Liver (tissue), 9 donors: ENCODE results near the gene YIPF6. TPM values are rescaled to one million over a fixed set of nuclear protein-coding genes. Genes with fewer than 3 reads are reported as not detected.

Experiments used
- DNase-seq: peaks from one replicate; pipeline ENCODE4 v3.0.0-alpha.2; 2017; ENCODE audit warnings: low spot score
- H3K27ac ChIP-seq, 2 donors: one replicate each; pipeline ENCODE4 v1.7.0; 2013; ENCODE audit warnings: inconsistent platforms in 2 of 2, low read length in 2 of 2, control low read depth in 1 of 2, low read depth in 1 of 2, mild to moderate bottlenecking in 1 of 2
- H3K27me3 ChIP-seq, 4 donors: one replicate each; pipeline versions ENCODE4 v1.6.1 to v1.7.0; 2013; ENCODE audit warnings: low read length in 3 of 4, inconsistent platforms in 1 of 4, mild to moderate bottlenecking in 1 of 4, moderate library complexity in 1 of 4; ENCODE audit not compliant: control insufficient read depth in 4 of 4, insufficient read depth in 4 of 4
- H3K36me3 ChIP-seq, 4 donors: one replicate each; pipeline versions ENCODE4 v1.6.1 to v1.7.0; 2013; ENCODE audit warnings: low read length in 3 of 4, mild to moderate bottlenecking in 3 of 4, low read depth in 1 of 4, moderate library complexity in 1 of 4; ENCODE audit not compliant: control insufficient read depth in 4 of 4, insufficient read depth in 3 of 4
- H3K4me1 ChIP-seq, 4 donors: one replicate each; pipeline versions ENCODE4 v1.6.1 to v1.7.0; 2013; ENCODE audit warnings: low read length in 3 of 4, mild to moderate bottlenecking in 3 of 4, moderate library complexity in 1 of 4; ENCODE audit not compliant: control insufficient read depth in 4 of 4, insufficient read depth in 4 of 4
- H3K4me3 ChIP-seq, 3 donors: one replicate each; pipeline versions ENCODE4 v1.6.1 to v1.7.0; 2013; ENCODE audit warnings: low read length in 3 of 3, control low read depth in 1 of 3, low read depth in 1 of 3, mild to moderate bottlenecking in 1 of 3
- H3K9ac ChIP-seq, 2 donors: one replicate each; pipeline ENCODE4 v1.7.0; 2013; ENCODE audit warnings: low read length in 2 of 2, mild to moderate bottlenecking in 2 of 2, moderate library complexity in 2 of 2, control low read depth in 1 of 2, low read depth in 1 of 2
- H3K9me3 ChIP-seq, 4 donors: one replicate each; pipeline versions ENCODE4 v1.6.1 to v1.7.0; 2013; ENCODE audit warnings: low read length in 3 of 4; ENCODE audit not compliant: control insufficient read depth in 4 of 4
- CTCF ChIP-seq: fragments of 150-350 bp; IDR thresholded peaks from 2 replicates; pipeline ENCODE4 v1.5.1; 2017; ENCODE audit warnings: improper control_type of control experiment, low read depth, low read length; ENCODE audit not compliant: missing input control
- EGR1 ChIP-seq, 2 donors: IDR thresholded peaks; 2 replicates each; pipeline ENCODE4 v1.6.1; 2016 to 2018; ENCODE audit warnings: antibody characterized with exemption in 2 of 2, low read depth in 2 of 2
- GABPA ChIP-seq, 2 donors: IDR thresholded peaks in 1 of 2; conservative IDR thresholded peaks in 1 of 2; 2 replicates each; pipeline ENCODE4 v1.6.1; 2016; ENCODE audit warnings: antibody characterized with exemption in 2 of 2, mild to moderate bottlenecking in 1 of 2, moderate library complexity in 1 of 2
- HNF4A ChIP-seq, 2 donors: conservative IDR thresholded peaks; 2 replicates each; pipeline ENCODE4 v1.6.1; 2016; ENCODE audit warnings: antibody characterized with exemption in 2 of 2, mild to moderate bottlenecking in 2 of 2
- NR2F2 ChIP-seq: IDR thresholded peaks from 2 replicates; pipeline ENCODE4 v1.6.1; 2016; ENCODE audit warnings: antibody characterized with exemption
- RAD21 ChIP-seq, 2 donors: IDR thresholded peaks; 2 replicates each; pipeline ENCODE4 v1.6.1; 2016; ENCODE audit warnings: antibody characterized with exemption in 2 of 2, mild to moderate bottlenecking in 2 of 2
- SP1 ChIP-seq: IDR thresholded peaks from 2 replicates; pipeline ENCODE4 v1.6.1; 2018; ENCODE audit warnings: antibody characterized with exemption, mild to moderate bottlenecking
- YY1 ChIP-seq: IDR thresholded peaks from 2 replicates; pipeline ENCODE4 v1.6.1; 2016; ENCODE audit warnings: antibody characterized with exemption, mild to moderate bottlenecking
- ZBTB33 ChIP-seq: IDR thresholded peaks from 2 replicates; pipeline ENCODE4 v1.6.1; 2016; ENCODE audit warnings: antibody characterized with exemption
- WGBS: extraction: QIAGEN DNeasy Blood & Tissue Kit; methylation state at CpG from one replicate; pipeline ENCODE4 v1.1.7; 2013; 5-methylcytosine and 5-hydroxymethylcytosine counted together
- polyA plus RNA-seq, 2 donors: library from polyadenylated mRNA; stranded (reverse) in 1 of 2; unstranded in 1 of 2; fragments of 200-250 nt in 1 of 2; fragments of >200 nt in 1 of 2; fragmentation: Nextera tagmentation in 1 of 2; extraction: Ambion mirVana in 1 of 2; gene quantifications; one replicate each; pipeline versions ENCODE4 v1.2.1 to v1.2.3, GENCODE V29; 2013 to 2015
- total RNA-seq, 2 donors: library from RNA; depleted of rRNA; stranded (reverse); fragments of >200 nt; gene quantifications; one replicate each; pipeline ENCODE4 v1.2.3, GENCODE V29; 2014
- TF ChIP-seq, protein P1 (sequence below): IDR thresholded peaks from 2 replicates; pipeline ENCODE4 v1.6.1; 2016; ENCODE audit warnings: antibody characterized with exemption, mild to moderate bottlenecking
- donor health status: healthy.
- donor health status: healthy.
- donor health status: healthy.
- donor health status: healthy.
- donor health status: healthy.

YIPF6 gene
- total and polyA plus RNA-seq, 4 donors: 11.9 to 36.3 (median 28.4) TPM

- TF ChIP-seq, protein P1, sequence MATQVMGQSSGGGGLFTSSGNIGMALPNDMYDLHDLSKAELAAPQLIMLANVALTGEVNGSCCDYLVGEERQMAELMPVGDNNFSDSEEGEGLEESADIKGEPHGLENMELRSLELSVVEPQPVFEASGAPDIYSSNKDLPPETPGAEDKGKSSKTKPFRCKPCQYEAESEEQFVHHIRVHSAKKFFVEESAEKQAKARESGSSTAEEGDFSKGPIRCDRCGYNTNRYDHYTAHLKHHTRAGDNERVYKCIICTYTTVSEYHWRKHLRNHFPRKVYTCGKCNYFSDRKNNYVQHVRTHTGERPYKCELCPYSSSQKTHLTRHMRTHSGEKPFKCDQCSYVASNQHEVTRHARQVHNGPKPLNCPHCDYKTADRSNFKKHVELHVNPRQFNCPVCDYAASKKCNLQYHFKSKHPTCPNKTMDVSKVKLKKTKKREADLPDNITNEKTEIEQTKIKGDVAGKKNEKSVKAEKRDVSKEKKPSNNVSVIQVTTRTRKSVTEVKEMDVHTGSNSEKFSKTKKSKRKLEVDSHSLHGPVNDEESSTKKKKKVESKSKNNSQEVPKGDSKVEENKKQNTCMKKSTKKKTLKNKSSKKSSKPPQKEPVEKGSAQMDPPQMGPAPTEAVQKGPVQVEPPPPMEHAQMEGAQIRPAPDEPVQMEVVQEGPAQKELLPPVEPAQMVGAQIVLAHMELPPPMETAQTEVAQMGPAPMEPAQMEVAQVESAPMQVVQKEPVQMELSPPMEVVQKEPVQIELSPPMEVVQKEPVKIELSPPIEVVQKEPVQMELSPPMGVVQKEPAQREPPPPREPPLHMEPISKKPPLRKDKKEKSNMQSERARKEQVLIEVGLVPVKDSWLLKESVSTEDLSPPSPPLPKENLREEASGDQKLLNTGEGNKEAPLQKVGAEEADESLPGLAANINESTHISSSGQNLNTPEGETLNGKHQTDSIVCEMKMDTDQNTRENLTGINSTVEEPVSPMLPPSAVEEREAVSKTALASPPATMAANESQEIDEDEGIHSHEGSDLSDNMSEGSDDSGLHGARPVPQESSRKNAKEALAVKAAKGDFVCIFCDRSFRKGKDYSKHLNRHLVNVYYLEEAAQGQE: no peak
- no peak for TF ChIP-seq CTCF
Observed at GRCh38 chrX:68503836-68504636, 5.2 kb downstream of the YIPF6 start (continued).

GRCh38 chrX:68506649-68507048, 7.8 kb downstream of the YIPF6 start:
- no peak for DNase-seq
- Histone ChIP-seq H3K4me3 (no peak overlapping the region), H3K27ac (no peak overlapping the region), H3K9ac (no peak overlapping the region), H3K9me3 (no peaks in the 10 kb centered on the region), H3K4me1 (peaks cover 0 to 8% (median 3%) of the 10 kb centered on the region in 4 donors), H3K27me3 (no peaks in the 10 kb centered on the region), H3K36me3 (peaks cover 0 to 2% (median under 1%) of the 10 kb centered on the region in 4 donors)
- 83% methylated on average over 2 of the region's 2 CpGs for WGBS
- TF ChIP-seq GABPA (IDR thresholded peaks at IDR 0.05 in 1 of 2, conservative IDR thresholded peaks at IDR 0.05 in 1 of 2): no peak
- TF ChIP-seq NR2F2: no peak
- TF ChIP-seq SP1: no peak
- no peak for TF ChIP-seq YY1
- TF ChIP-seq, protein P1: no peak
- no peak for TF ChIP-seq RAD21 (IDR thresholded peaks at IDR 0.05)
- no peak for TF ChIP-seq EGR1 (IDR thresholded peaks at IDR 0.05; ENCODE audit: low read depth in 2 of 2)
- no peak for TF ChIP-seq CTCF
- no peak for TF ChIP-seq HNF4A (conservative IDR thresholded peaks at IDR 0.05)
- no peak for TF ChIP-seq ZBTB33
